HepG2 (cell line): ENCODE data around the gene NSF. TPM values are rescaled to one million over a fixed set of nuclear protein-coding genes. Genes with fewer than 3 reads are reported as not detected.

Experiments used
- ARNTL ChIP-seq: sonication (generic); formaldehyde crosslinking; IDR thresholded peaks from 2 replicates; pipeline ENCODE4 v1.4.0; 2020; ENCODE audit warnings: mild to moderate bottlenecking, missing genetic modification reagents
- ATF7-NPFF ChIP-seq: sonication (generic); formaldehyde crosslinking; IDR thresholded peaks from 2 replicates; pipeline ENCODE4 v1.8.1; 2023; ENCODE audit warnings: mild to moderate bottlenecking, low read depth, missing genetic modification reagents, moderate library complexity
- CBX2 ChIP-seq, 2 experiments: fragments of 200-600 bp in 1 of 2; sonication (generic); formaldehyde crosslinking in 1 of 2; IDR thresholded peaks; 2 replicates each; pipeline versions ENCODE4 v1.7.0 to v1.8.1; 2018 to 2022; ENCODE audit warnings: low read depth in 2 of 2, low read length in 1 of 2, mild to moderate bottlenecking in 1 of 2, missing genetic modification reagents in 1 of 2
- CCAR2 ChIP-seq: fragments of 200-400 bp; formaldehyde crosslinking; optimal IDR thresholded peaks from 2 replicates; pipeline ENCODE3; 2018; ENCODE audit warnings: low read depth, mild to moderate bottlenecking, low read length, moderate library complexity
- CENPX ChIP-seq: sonication (generic); formaldehyde crosslinking; IDR thresholded peaks from 2 replicates; pipeline ENCODE4 v1.9.0; 2021; ENCODE audit warnings: mild to moderate bottlenecking, missing genetic modification reagents, moderate library complexity
- DMAP1 ChIP-seq: IDR thresholded peaks from 2 replicates; pipeline ENCODE4 v1.6.1; 2016
- FOSL2 ChIP-seq: sonication (generic); formaldehyde crosslinking; IDR thresholded peaks from 2 replicates; pipeline ENCODE4 v1.4.0; 2020; ENCODE audit warnings: missing genetic modification reagents
- HDAC1 ChIP-seq: sonication (generic); formaldehyde crosslinking; IDR thresholded peaks from 2 replicates; pipeline ENCODE4 v1.5.1; 2020; ENCODE audit warnings: mild to moderate bottlenecking, missing genetic modification reagents
- HNRNPL ChIP-seq: fragments of 200-400 bp; formaldehyde crosslinking; IDR thresholded peaks from 2 replicates; pipeline ENCODE4 v1.6.1; 2017; ENCODE audit warnings: mild to moderate bottlenecking, low read depth, low read length
- JARID2 ChIP-seq: sonication (generic); formaldehyde crosslinking; IDR thresholded peaks from 2 replicates; pipeline ENCODE4 v1.8.1; 2023; ENCODE audit warnings: missing genetic modification reagents, inconsistent platforms; ENCODE audit not compliant: insufficient replicate concordance
- PPARG ChIP-seq: conservative IDR thresholded peaks from 2 replicates; pipeline ENCODE4 v1.6.1; 2016; ENCODE audit warnings: missing biosample characterization, missing genetic modification reagents
- RBAK ChIP-seq: sonication (generic); formaldehyde crosslinking; IDR thresholded peaks from 2 replicates; pipeline ENCODE4 v1.5.1; 2020; ENCODE audit warnings: mild to moderate bottlenecking, missing genetic modification reagents
- ZBTB20 ChIP-seq: sonication (generic); formaldehyde crosslinking; IDR thresholded peaks from 2 replicates; pipeline ENCODE4 v1.8.1; 2023; ENCODE audit warnings: missing genetic modification reagents, low read depth, mild to moderate bottlenecking, borderline replicate concordance
- ZNF136 ChIP-seq: sonication (generic); formaldehyde crosslinking; IDR thresholded peaks from 2 replicates; pipeline ENCODE4 v1.8.1; 2022; ENCODE audit warnings: low read depth, mild to moderate bottlenecking, moderate library complexity, missing genetic modification reagents
- ZNF207 ChIP-seq: fragments of 450-650 bp; IDR thresholded peaks from 2 replicates; pipeline ENCODE4 v1.6.1; 2016; ENCODE audit warnings: antibody characterized with exemption, borderline replicate concordance
- ZNF263 ChIP-seq: sonication (generic); formaldehyde crosslinking; IDR thresholded peaks from 2 replicates; pipeline ENCODE4 v1.4.0; 2020; ENCODE audit warnings: missing genetic modification reagents
- ZNF264 ChIP-seq: sonication (generic); formaldehyde crosslinking; IDR thresholded peaks from 2 replicates; pipeline ENCODE4 v1.4.0; 2020; ENCODE audit warnings: missing genetic modification reagents
- ZNF530 ChIP-seq: sonication (generic); formaldehyde crosslinking; IDR thresholded peaks from 2 replicates; pipeline ENCODE4 v1.5.0; 2020; ENCODE audit warnings: low read depth, mild to moderate bottlenecking, missing genetic modification reagents
- ZNF616 ChIP-seq: sonication (generic); formaldehyde crosslinking; IDR thresholded peaks from 2 replicates; pipeline ENCODE4 v1.5.0; 2020; ENCODE audit warnings: low read depth, mild to moderate bottlenecking, missing genetic modification reagents
- ZNF850 ChIP-seq: sonication (generic); formaldehyde crosslinking; conservative IDR thresholded peaks from 2 replicates; pipeline ENCODE4 v1.9.0; 2021; ENCODE audit warnings: mild to moderate bottlenecking, missing genetic modification reagents
- ZSCAN9 ChIP-seq: IDR thresholded peaks from 2 replicates; pipeline ENCODE4 v1.6.1; 2016; ENCODE audit warnings: borderline replicate concordance
- polyA plus RNA-seq, 8 experiments: library from polyadenylated mRNA; depleted of rRNA in 3 of 8; stranded (reverse) in 7 of 8; unstranded in 1 of 8; fragments of >200 nt; fragmentation: Illumina TruSeq in 4 of 8; extraction: Trizol in 4 of 8; gene quantifications; 2 replicates each; pipeline versions ENCODE4 v1.2.1 to v1.2.3, GENCODE V29; 2011 to 2016; ENCODE audit warnings: low read depth in 4 of 8, missing spikeins in 1 of 8, mixed read lengths in 1 of 8; ENCODE audit not compliant: insufficient read depth in 1 of 8
- total RNA-seq, 5 experiments: library from RNA; depleted of rRNA; stranded (reverse); fragments of >200 nt; fragmentation: Illumina TruSeq; extraction: Trizol; gene quantifications; 2 replicates each; pipeline ENCODE4 v1.2.3, GENCODE V29; 2016; ENCODE audit warnings: low read depth in 1 of 5
- TF ChIP-seq, protein P1 (sequence below): sonication (generic); formaldehyde crosslinking; IDR thresholded peaks from 2 replicates; pipeline ENCODE4 v1.5.0; 2020; ENCODE audit warnings: missing genetic modification reagents
- TF ChIP-seq, protein P2 (sequence below): sonication (generic); formaldehyde crosslinking; IDR thresholded peaks from 2 replicates; pipeline ENCODE4 v1.5.0; 2020; ENCODE audit warnings: missing genetic modification reagents
- TF ChIP-seq, protein P3 (sequence below): sonication (generic); formaldehyde crosslinking; IDR thresholded peaks from 2 replicates; pipeline ENCODE4 v1.8.0; 2022; ENCODE audit warnings: mild to moderate bottlenecking, missing genetic modification reagents, moderate library complexity
- TF ChIP-seq, protein P4 (sequence below): sonication (generic); formaldehyde crosslinking; IDR thresholded peaks from 2 replicates; pipeline ENCODE4 v1.5.0; 2020; ENCODE audit warnings: missing genetic modification reagents
- TF ChIP-seq, protein P5 (sequence below): sonication (generic); IDR thresholded peaks from 2 replicates; pipeline ENCODE4 v1.6.1; 2016; ENCODE audit warnings: low read depth, borderline replicate concordance
- TF ChIP-seq, protein P6 (sequence below): sonication (generic); formaldehyde crosslinking; IDR thresholded peaks from 2 replicates; pipeline ENCODE4 v1.4.0; 2020; ENCODE audit warnings: low read depth, mild to moderate bottlenecking, missing genetic modification reagents

The NSF gene
- total and polyA plus RNA-seq, 2 of the 13 experiments (the other 11 are each of a cell fraction or from before 2014, with no cell fraction given), result 21.9 to 37.8 TPM

DNA sequence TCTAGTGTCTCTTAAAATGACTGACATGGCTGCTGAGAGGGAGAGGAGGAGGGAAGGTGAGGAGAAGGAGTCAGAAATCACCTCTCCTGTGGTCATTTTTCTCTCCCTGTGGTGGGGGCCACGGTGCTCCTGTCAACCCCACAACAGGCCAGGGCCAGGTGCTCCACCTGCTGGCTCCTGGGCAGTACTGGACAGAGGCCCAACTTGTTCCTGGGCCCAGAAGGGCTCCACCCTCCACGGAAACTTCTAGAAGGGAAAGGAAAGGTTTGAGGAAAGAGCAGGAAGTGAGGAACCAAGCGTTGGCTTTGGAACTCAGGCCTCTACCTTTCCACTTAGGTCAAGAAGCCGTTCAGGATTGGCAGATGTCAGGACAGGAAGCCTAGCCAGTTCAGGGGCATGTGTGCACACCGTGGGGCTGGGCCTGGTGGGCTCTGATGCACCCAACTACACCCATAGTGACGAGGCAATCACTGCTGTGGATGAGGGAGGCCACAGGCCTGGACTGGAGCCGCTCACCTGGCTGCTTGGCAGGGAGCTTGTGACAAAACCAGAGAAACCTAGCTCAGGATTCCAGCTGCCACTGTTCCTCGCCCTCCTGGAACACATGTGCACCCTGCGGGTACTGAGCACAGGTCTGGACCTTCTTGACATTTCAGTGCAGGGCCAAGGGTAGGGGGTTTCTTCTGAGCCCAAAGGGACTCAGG lies 191.9 kb downstream of the NSF start (continued):
- TF ChIP-seq ZNF264 (CRISPR knock-in tag) (no peak), PPARG (peak; percentile 36; the same call in 1 of the 2 replicates), CENPX (no peak), HNRNPL (no peak), ATF7-NPFF (CRISPR knock-in tag) (no peak), ZNF207 (no peak), DMAP1 (CRISPR knock-in tag) (no peak), RBAK (no peak), JARID2 (CRISPR knock-in tag) (no peak), ZNF616 (no peak), ZBTB20 (no peak), ZSCAN9 (CRISPR knock-in tag) (peak; percentile 16; the same call in 1 of the 2 replicates), ZNF136 (CRISPR knock-in tag) (no peak), CBX2 (IDR thresholded peaks at IDR 0.05; ENCODE audit: low read depth, low read length) (no peak), CBX2 (CRISPR knock-in tag; IDR thresholded peaks at IDR 0.05; ENCODE audit: low read depth) (no peak), ZNF530 (no peak), CCAR2 (no peak), ZNF850 (CRISPR knock-in tag) (no peak), FOSL2 (CRISPR knock-in tag) (peak; percentile 38), ARNTL (CRISPR knock-in tag) (no peak), HDAC1 (CRISPR knock-in tag) (no peak), ZNF263 (CRISPR knock-in tag) (peak; percentile 66)
- TF ChIP-seq, protein P1, sequence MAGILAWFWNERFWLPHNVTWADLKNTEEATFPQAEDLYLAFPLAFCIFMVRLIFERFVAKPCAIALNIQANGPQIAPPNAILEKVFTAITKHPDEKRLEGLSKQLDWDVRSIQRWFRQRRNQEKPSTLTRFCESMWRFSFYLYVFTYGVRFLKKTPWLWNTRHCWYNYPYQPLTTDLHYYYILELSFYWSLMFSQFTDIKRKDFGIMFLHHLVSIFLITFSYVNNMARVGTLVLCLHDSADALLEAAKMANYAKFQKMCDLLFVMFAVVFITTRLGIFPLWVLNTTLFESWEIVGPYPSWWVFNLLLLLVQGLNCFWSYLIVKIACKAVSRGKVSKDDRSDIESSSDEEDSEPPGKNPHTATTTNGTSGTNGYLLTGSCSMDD (CRISPR knock-in tag), result no peak
- TF ChIP-seq, protein P2, sequence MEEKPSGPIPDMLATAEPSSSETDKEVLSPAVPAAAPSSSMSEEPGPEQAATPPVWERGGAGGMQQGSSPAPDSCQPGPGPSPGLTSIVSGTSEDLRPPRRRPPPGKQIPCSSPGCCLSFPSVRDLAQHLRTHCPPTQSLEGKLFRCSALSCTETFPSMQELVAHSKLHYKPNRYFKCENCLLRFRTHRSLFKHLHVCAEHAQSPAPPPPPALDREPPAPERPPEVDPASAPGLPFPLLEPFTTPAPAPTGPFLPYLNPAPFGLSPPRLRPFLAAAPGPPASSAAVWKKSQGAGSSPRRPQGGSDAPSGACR, result 0 out of 2 replicates have a peak, but pooled peaks have one; percentile 64
- TF ChIP-seq, protein P3, sequence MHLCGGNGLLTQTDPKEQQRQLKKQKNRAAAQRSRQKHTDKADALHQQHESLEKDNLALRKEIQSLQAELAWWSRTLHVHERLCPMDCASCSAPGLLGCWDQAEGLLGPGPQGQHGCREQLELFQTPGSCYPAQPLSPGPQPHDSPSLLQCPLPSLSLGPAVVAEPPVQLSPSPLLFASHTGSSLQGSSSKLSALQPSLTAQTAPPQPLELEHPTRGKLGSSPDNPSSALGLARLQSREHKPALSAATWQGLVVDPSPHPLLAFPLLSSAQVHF (CRISPR knock-in tag), result no peak
- TF ChIP-seq, protein P4, sequence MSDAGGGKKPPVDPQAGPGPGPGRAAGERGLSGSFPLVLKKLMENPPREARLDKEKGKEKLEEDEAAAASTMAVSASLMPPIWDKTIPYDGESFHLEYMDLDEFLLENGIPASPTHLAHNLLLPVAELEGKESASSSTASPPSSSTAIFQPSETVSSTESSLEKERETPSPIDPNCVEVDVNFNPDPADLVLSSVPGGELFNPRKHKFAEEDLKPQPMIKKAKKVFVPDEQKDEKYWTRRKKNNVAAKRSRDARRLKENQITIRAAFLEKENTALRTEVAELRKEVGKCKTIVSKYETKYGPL, result no peak
- TF ChIP-seq, protein P5, sequence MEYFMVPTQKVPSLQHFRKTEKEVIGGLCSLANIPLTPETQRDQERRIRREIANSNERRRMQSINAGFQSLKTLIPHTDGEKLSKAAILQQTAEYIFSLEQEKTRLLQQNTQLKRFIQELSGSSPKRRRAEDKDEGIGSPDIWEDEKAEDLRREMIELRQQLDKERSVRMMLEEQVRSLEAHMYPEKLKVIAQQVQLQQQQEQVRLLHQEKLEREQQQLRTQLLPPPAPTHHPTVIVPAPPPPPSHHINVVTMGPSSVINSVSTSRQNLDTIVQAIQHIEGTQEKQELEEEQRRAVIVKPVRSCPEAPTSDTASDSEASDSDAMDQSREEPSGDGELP, result no peak
- TF ChIP-seq, protein P6, sequence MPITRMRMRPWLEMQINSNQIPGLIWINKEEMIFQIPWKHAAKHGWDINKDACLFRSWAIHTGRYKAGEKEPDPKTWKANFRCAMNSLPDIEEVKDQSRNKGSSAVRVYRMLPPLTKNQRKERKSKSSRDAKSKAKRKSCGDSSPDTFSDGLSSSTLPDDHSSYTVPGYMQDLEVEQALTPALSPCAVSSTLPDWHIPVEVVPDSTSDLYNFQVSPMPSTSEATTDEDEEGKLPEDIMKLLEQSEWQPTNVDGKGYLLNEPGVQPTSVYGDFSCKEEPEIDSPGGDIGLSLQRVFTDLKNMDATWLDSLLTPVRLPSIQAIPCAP (CRISPR knock-in tag), result peak; percentile 37; the same call in 1 of the 2 replicates
